DND-41 (cell line): ENCODE results near the gene IFT27.

Experiments used
- CTCF ChIP-seq: IDR thresholded peaks from 2 replicates; pipeline ENCODE4 v1.5.1; 2012; ENCODE audit warnings: borderline replicate concordance, low read length, moderate library complexity, mild to moderate bottlenecking; ENCODE audit not compliant: poor library complexity, severe bottlenecking; ENCODE audit errors: extremely low read depth
- EZH2 ChIP-seq: IDR thresholded peaks from 3 replicates; pipeline ENCODE4 v1.6.1; 2012; ENCODE audit warnings: borderline replicate concordance, low read depth, mild to moderate bottlenecking, moderate library complexity, low read length, inconsistent platforms; ENCODE audit not compliant: severe bottlenecking

DNA sequence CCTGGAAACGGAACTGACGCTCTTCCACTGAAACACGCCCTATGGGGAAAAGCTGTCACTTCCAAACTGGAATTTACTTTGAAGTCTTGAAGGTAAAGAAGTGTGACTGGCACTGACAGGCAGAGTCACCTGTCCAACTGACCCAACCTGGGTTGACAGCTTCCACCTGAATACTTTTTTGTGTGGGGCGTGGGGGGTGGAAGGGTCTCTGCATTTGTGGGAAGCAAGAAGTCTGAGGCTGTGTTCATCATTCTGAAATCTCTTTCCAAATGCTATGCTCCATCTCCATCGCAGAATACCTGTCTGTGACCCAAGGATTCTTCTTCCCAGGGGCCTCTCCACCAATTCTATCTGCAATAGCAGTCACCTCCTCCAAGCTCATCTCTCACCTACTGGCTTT, 7.8 kb downstream of the IFT27 start:
- TF ChIP-seq CTCF (no peak), EZH2 (no peak)
